ENCODE measurements around the gene SRSF10.
A peak's percentile ranks its signal among the peaks of the same experiment; 100 is the strongest.
"Not testable (repeated sequence)": the region's sequence is repeated elsewhere in the genome, so short reads cannot be mapped to it uniquely, and the experiment has no call there.

SRSF10 gene

DNA sequence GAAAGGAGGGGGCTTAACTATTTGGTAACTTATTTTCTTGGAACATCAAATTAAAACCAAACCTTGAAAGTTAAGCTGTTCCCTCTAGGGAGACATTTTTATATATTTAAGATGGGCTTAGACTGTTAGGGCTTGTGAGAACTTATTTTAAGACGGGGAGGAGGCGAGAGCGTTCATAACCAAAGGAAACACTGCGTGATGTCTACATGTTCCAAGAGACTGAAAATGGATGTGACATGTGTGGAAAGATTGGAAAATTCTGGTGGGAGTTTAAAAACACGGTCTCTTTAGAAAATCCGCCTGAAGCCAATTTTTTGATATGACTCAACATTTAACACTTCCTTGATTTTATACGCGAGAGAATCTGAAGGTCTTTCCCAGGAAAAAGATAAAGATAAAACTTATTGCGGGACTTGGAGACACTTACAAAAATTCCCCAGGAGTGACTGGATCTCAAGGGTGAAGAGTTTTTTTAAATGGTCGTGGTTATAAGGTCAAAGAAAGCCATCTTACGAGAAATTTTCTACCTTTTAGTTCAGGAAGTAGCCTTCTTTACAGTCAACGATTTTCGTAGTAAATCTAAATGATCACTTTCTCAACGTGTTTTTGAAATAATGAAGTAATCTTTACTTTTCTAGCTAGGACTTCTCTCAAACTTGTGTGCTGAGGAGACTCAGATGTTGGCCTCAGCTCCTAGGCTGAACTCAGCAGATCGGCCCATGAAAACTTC lies 19.7 kb downstream of the SRSF10 start:
- POLR2A ChIA-PET = interaction anchor here (0.9 to 1.0 kb wide), 3 partner anchors 35 to 160 kb away, joined by 3 read pairs; partner anchors contain the start of gene GALE
- CTCF ChIA-PET = interaction anchor here (0.7 to 1.9 kb wide), 6 partner anchors 8 to 151 kb away, joined by 3 to 10 read pairs (median 4); no protein-coding TSS in a partner anchor
- TF ChIP-seq, protein P1, sequence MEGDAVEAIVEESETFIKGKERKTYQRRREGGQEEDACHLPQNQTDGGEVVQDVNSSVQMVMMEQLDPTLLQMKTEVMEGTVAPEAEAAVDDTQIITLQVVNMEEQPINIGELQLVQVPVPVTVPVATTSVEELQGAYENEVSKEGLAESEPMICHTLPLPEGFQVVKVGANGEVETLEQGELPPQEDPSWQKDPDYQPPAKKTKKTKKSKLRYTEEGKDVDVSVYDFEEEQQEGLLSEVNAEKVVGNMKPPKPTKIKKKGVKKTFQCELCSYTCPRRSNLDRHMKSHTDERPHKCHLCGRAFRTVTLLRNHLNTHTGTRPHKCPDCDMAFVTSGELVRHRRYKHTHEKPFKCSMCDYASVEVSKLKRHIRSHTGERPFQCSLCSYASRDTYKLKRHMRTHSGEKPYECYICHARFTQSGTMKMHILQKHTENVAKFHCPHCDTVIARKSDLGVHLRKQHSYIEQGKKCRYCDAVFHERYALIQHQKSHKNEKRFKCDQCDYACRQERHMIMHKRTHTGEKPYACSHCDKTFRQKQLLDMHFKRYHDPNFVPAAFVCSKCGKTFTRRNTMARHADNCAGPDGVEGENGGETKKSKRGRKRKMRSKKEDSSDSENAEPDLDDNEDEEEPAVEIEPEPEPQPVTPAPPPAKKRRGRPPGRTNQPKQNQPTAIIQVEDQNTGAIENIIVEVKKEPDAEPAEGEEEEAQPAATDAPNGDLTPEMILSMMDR (IDR thresholded peaks at IDR 0.05; ENCODE audit: insufficient read depth, low read length, missing control alignments) = no peak
- no peak for DNase-seq (ENCODE audit: low read depth, low spot score)
- peak overlapping the region; percentile 55 for H3K4me3 ChIP-seq (ENCODE audit: low read depth, low read length)

DNA sequence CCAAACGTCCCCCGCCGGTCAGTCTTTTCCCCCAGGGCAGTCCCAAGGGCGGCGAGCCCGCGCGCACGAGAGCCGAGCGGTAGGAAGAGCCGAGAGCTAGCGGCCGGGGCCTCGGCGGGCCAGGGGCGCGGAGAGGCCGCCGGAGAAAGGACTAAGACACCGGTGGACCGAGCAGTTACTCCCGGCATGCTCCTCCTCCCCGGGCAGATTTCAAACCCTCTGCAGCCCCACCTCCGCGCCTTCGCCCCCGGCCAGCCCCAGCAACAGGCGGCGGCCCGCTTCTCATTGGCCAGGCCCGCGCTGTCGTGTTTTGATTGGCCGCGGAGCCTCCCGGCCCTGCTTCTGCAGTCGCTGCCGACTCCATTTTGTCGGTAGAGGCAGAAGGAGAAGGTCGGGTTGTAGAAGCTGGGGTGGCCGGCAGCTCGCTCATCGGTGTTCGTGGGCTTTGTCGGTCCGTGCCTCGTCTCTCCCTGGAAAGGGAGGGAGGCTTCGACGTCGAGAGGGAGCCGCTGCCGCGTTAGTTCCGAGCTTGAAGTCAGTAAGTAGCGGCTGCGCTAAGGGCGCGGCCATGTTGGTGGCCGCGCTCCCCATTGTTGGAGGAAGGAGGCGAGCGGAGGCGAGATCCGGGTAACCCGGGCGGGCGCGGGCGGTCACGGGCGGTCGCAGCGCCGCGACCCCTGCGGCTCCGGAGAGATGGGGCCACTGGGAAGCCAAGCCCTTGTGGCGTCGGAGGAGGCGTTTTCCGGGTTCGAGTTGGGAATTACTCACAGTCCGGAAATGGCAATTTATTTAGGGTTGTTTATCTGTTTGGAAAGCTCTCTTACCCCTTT lies 20.5 kb downstream of the SRSF10 start, which contains the start of gene PNRC2:
TSS of gene PNRC2 (plus strand) at position 368 of the 830 bp plus-strand sequence. CDS start 1,630 bp downstream, outside the sequence.
- DNase-seq (ENCODE audit: low read depth, low spot score) = peak; percentile 67
- ChIA-PET CTCF (interaction anchor here (0.7 to 1.9 kb wide), 5 partner anchors 9 to 150 kb away, joined by 3 to 10 read pairs (median 4); no protein-coding TSS in a partner anchor), POLR2A (interaction anchor here (0.6 to 1.0 kb wide), 4 partner anchors 15 to 63 kb away, joined by 3 read pairs; partner anchors contain the start of gene SRSF10)
- TF ChIP-seq, protein P1 (IDR thresholded peaks at IDR 0.05; ENCODE audit: insufficient read depth, low read length, missing control alignments) = no peak
- H3K4me3 ChIP-seq (ENCODE audit: low read depth, low read length) = peak within 1 kb of the TSS; percentile 55

DNA sequence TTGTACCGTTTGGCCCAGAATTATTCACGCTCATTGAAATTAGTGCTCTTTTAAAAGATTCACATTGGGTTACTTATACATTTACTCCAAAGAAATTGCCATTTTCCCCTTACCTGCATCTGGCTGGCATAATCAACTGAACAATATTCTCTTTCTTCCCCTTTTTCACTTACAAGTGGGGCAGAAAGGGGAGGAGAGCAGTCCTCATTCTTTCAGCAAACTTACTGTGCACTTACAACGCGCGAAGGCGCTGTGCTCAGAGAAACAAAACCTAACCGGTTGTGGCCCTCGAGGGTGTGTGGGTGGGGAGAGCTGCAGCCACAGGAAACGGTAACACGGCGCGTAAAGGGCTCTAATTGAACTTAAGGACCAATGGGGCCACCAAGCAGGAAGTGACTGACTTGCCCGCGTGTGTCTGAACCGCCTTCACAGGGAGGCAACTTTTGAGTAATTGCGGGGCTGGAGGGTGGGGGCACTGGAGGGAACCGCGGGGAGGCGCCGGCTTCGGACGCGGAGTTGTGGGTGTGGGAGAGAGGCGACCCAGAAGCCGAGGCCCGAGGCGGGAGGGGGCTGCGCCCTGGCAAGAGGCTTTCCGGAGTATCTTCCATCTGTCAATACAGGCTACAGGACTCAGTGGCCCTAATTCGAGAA lies 21.2 kb downstream of the SRSF10 start:
- TF ChIP-seq, protein P1 (IDR thresholded peaks at IDR 0.05; ENCODE audit: insufficient read depth, low read length, missing control alignments) = peak; percentile 53
- CTCF ChIA-PET = interaction anchor here (1.7 to 1.8 kb wide), 2 partner anchors 18 to 69 kb away, joined by 5 to 10 read pairs; no protein-coding TSS in a partner anchor
- POLR2A ChIA-PET = interaction anchor here (0.5 to 1.0 kb wide), 3 partner anchors 14 to 73 kb away, joined by 3 read pairs; partner anchors contain the start of gene SRSF10
- peak overlapping the region; percentile 55 for H3K4me3 ChIP-seq (ENCODE audit: low read depth, low read length)
- DNase-seq (ENCODE audit: low read depth, low spot score) = peak; percentile 65

DNA sequence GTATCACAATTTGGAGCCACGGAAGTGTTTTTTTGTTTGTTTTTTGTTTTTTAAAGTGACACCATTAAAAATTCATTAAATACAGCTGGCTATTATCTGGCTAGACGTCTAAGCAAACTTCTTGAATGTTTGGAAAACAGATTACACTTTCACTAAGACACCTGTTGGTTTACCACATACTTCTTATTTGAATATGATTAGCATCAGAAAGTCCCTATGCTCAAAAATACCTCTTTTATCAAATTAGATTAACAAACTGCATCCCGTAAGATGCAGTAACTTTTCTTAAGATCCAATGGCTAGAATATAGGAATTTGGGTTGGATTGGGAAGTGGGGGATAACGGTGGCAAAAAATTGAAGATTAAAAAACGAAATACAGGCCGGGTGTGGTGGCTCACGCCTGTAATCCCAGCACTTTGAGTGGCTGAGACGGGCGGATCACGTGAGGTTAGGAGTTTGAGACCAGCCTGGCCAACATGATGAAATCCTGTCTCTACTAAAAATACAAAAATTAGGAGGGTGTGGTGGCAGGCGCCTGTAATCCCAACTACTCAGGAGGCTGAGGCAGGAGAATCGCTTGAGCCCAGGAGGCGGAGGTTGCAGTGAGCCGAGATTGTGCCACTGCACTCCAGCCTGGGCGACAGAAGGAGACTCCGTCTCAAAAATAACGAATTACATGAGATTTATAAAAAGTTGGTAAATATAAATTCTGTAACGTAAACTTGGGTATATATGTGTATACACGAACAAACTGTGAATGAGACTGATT lies 21.9 kb downstream of the SRSF10 start:
- ChIA-PET POLR2A (interaction anchor here (0.5 kb wide), 1 partner anchor 72 kb away, joined by 3 read pairs; no protein-coding TSS in a partner anchor), CTCF (interaction anchor here (2.6 kb wide), 1 partner anchor 70 kb away, joined by 10 read pairs; no protein-coding TSS in a partner anchor)
- H3K4me3 ChIP-seq (ENCODE audit: low read depth, low read length) = peak overlapping the region; percentile 55
- not testable (repeated sequence) for DNase-seq (ENCODE audit: low read depth, low spot score)

DNA sequence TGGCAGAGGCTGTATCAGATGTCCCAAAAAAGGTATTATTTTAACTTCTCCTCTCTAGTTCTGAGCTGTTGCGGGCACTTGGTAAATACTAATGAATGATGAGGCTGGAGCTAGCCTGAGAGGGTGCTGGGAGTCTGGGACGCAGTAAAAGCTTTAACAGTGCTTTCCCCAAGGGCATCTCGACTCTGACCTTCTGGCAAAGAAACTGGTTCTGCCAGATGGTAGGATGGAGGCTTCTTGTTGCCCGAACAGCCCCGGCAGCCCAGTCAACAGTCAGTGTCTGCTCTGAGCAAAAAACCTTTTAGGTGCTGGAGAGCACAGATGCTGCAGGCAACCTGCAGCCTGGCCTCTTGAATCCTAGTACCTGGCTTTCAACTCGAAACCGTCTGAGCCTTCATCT lies 23.0 kb downstream of the SRSF10 start:
- CTCF ChIA-PET = interaction anchor here (0.6 to 2.6 kb wide), 3 partner anchors 71 to 193 kb away, joined by 3 to 10 read pairs (median 3); no protein-coding TSS in a partner anchor
- no peak overlapping the region for H3K4me3 ChIP-seq (ENCODE audit: low read depth, low read length)
- TF ChIP-seq, protein P1 (IDR thresholded peaks at IDR 0.05; ENCODE audit: insufficient read depth, low read length, missing control alignments) = no peak
- POLR2A ChIA-PET = no interaction called here
- no peak for DNase-seq (ENCODE audit: low read depth, low spot score)

Measured in AG04449 (cell line).